GM12892 (cell line): Measurements from ENCODE around the gene SECISBP2L.
A peak's percentile ranks its signal among the peaks of the same experiment; 100 is the strongest.

Source experiments
- DNase-seq: peaks from one replicate; pipeline ENCODE4 v3.0.0; 2011; ENCODE audit not compliant: insufficient read length
- FAIRE-seq: peaks from 2 replicates; lab custom pipeline; 2011; peaks lifted over from hg19 to GRCh38; lab: Jason Lieb, UNC
- POLR2A ChIP-seq: IDR thresholded peaks from 2 replicates; pipeline ENCODE4 v1.6.1; 2011; ENCODE audit warnings: low read depth, low read length, control low read depth
- POLR2AphosphoS5 ChIP-seq: IDR thresholded peaks from 2 replicates; pipeline ENCODE4 v1.6.1; 2011; ENCODE audit warnings: low read depth, low read length, control low read depth
- TAF1 ChIP-seq: IDR thresholded peaks from 2 replicates; pipeline ENCODE4 v1.6.1; 2011; ENCODE audit warnings: low read depth, mild to moderate bottlenecking, control low read depth, low read length, borderline replicate concordance

The SECISBP2L gene

GRCh38 chr15:48941904-48942303 lies 104.3 kb downstream of the SECISBP2L start:
- DNase-seq, result no peak
- TF ChIP-seq POLR2A (no peak), POLR2AphosphoS5 (no peak), TAF1 (no peak)
- FAIRE-seq, result no peak

- FAIRE-seq, result peak; percentile 80
- TF ChIP-seq TAF1, result no peak
- TF ChIP-seq POLR2AphosphoS5, result no peak
- no peak for TF ChIP-seq POLR2A
- DNase-seq, result no peak
Measured at GRCh38 chr15:48940508-48940907, 105.7 kb downstream of the SECISBP2L start.

GRCh38 chr15:48939648-48940047 lies 106.6 kb downstream of the SECISBP2L start:
- TF ChIP-seq POLR2A, result no peak
- TF ChIP-seq POLR2AphosphoS5, result no peak
- no peak for TF ChIP-seq TAF1
- FAIRE-seq, result no peak
- no peak for DNase-seq
